Peyer's patch (tissue), 4 donors: ENCODE data around the gene CCDC88A. TPM values are rescaled to one million over a fixed set of nuclear protein-coding genes. Genes with fewer than 3 reads are reported as not detected.

Experiments
- DNase-seq, 3 donors: peaks; one replicate each; pipeline ENCODE4 v3.0.0-alpha.2; 2017 to 2019
- H3K27ac ChIP-seq, 4 donors: fragments of 200-600 bp; sonication (generic); one replicate each; pipeline ENCODE4 v1.5.1; 2016 to 2019
- H3K27me3 ChIP-seq, 2 donors: fragments of 200-600 bp; sonication (generic); one replicate each; pipeline ENCODE4 v1.5.1; 2019
- H3K36me3 ChIP-seq, 3 donors: fragments of 200-600 bp; sonication (generic); one replicate each; pipeline ENCODE4 v1.5.1; 2016 to 2019
- H3K4me1 ChIP-seq, 4 donors: fragments of 200-600 bp; sonication (generic); one replicate each; pipeline ENCODE4 v1.5.1; 2016 to 2019
- H3K4me3 ChIP-seq, 4 donors: fragments of 200-600 bp; sonication (generic); 1 replicate in 3 of 4; 2 replicates in 1 of 4; pipeline ENCODE4 v1.5.1; 2016 to 2019; ENCODE audit warnings: mild to moderate bottlenecking in 1 of 4
- H3K9me3 ChIP-seq, 4 donors: fragments of 200-600 bp; sonication (generic); one replicate each; pipeline ENCODE4 v1.5.1; 2016 to 2019; ENCODE audit warnings: mild to moderate bottlenecking in 1 of 4
- CTCF ChIP-seq, 6 experiments: fragments of 450-650 bp in 4 of 6; fragments of 200-600 bp in 2 of 6; sonication (generic) in 1 of 6; IDR thresholded peaks; one replicate each; pipeline ENCODE4 v1.5.1; 2017 to 2019; ENCODE audit warnings: antibody characterized with exemption in 6 of 6, mild to moderate bottlenecking in 3 of 6, moderate library complexity in 1 of 6
- POLR2A ChIP-seq, 2 donors: fragments of 450-650 bp; IDR thresholded peaks; one replicate each; pipeline ENCODE4 v1.5.1; 2017; ENCODE audit warnings: antibody characterized with exemption in 2 of 2, mild to moderate bottlenecking in 2 of 2, moderate library complexity in 2 of 2
- total RNA-seq, 4 donors: library from RNA; depleted of rRNA; stranded (reverse); fragments of >200 nt; gene quantifications; one replicate each; pipeline ENCODE4 v1.1.0, GENCODE V29; 2016

The CCDC88A gene, protein sequence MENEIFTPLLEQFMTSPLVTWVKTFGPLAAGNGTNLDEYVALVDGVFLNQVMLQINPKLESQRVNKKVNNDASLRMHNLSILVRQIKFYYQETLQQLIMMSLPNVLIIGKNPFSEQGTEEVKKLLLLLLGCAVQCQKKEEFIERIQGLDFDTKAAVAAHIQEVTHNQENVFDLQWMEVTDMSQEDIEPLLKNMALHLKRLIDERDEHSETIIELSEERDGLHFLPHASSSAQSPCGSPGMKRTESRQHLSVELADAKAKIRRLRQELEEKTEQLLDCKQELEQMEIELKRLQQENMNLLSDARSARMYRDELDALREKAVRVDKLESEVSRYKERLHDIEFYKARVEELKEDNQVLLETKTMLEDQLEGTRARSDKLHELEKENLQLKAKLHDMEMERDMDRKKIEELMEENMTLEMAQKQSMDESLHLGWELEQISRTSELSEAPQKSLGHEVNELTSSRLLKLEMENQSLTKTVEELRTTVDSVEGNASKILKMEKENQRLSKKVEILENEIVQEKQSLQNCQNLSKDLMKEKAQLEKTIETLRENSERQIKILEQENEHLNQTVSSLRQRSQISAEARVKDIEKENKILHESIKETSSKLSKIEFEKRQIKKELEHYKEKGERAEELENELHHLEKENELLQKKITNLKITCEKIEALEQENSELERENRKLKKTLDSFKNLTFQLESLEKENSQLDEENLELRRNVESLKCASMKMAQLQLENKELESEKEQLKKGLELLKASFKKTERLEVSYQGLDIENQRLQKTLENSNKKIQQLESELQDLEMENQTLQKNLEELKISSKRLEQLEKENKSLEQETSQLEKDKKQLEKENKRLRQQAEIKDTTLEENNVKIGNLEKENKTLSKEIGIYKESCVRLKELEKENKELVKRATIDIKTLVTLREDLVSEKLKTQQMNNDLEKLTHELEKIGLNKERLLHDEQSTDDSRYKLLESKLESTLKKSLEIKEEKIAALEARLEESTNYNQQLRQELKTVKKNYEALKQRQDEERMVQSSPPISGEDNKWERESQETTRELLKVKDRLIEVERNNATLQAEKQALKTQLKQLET (N-terminal part only)
- total RNA-seq, result 10 to 100 TPM in 3 of 4 donors, 1 to 10 TPM in 1; 7.7 to 95.7 (median 16.9) TPM

DNA sequence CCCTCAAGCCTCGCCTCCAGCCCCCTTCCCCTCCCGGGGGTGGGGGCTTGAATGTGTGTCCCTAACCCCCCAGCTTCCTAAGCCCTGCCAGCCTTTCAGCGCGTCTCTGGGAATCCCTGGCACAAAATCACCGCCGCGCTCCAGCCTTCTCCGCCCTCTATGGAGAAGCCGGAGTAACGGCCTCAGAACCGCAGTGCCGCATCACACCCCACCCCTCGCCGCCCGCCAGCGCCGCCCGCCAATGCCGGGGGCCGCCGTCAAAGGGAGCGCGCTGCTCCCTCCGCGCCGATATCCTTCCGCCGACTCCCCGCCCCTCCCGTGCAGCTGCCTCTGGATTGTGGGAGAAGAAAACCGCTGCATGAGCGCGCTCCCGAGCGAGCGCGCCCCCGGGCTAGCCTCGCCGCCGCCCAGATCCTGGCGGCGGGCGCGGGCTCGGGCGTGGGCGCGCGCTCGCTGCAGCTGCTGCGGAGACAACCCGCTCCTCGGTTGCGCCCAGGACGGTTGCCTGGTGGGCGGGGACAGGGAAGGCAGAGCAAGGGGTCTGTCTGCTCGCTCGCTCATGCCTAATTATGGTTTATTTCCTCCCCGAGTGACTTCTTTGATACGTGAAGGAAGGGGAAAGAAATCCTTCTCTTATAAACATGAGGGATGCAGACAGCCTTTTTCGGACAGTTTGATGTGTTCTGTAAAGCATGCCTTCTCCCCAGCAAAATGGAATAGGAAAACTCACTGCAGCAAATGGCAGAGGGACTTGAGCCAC, at the start of gene CCDC88A:
CCDC88A (minus strand) TSS at position 178 of the 760 bp plus-strand sequence. CDS start 777 bp downstream, outside the sequence.
- Histone ChIP-seq H3K27me3 (no peaks in the 10 kb centered on the region), H3K36me3 (no peaks in the 10 kb centered on the region), H3K4me3 (peak within 1 kb of the TSS; percentile 54 to 79 (median 66)), H3K9me3 (no peaks in the 10 kb centered on the region), H3K4me1 (peaks cover 0 to 6% (median 3%) of the 10 kb centered on the region in 4 donors), H3K27ac (peak within 1 kb of the TSS; percentile 85 to 89 (median 86))
- peak; percentile 77 to 94 (median 87) for DNase-seq
- peak in 2 of 6 experiments; percentile 9 to 16 for TF ChIP-seq CTCF (IDR thresholded peaks at IDR 0.05)
- peak in 1 of 2 donors; percentile 47 for TF ChIP-seq POLR2A (IDR thresholded peaks at IDR 0.05)

DNA sequence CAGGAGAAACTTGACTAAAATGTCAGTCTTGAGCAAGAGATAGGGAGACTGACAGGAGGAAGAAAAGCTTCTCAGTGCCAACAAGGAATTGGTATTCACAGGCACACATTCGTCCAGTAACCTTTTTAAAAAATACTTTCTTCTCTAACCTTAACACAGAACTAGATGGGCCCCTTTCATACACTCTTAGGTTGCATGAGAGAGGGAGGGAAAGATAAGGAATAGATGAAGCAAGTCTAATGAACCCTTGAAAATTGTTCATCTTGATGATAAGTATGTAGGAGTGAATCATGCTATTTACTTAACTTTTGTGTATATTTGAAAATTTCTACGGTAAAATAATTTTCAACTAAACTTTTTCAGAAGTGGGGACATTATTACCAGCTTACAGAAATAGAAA, 42.0 kb upstream of the CCDC88A start:
- H3K4me1 ChIP-seq, result no peaks in the 10 kb centered on the region
- no peak overlapping the region for H3K4me3 ChIP-seq
- DNase-seq, result no peak
- no peak overlapping the region for H3K27ac ChIP-seq
- no peaks in the 10 kb centered on the region for H3K27me3 ChIP-seq
- TF ChIP-seq CTCF (IDR thresholded peaks at IDR 0.05) (no peak), POLR2A (IDR thresholded peaks at IDR 0.05) (no peak)
- no peaks in the 10 kb centered on the region for H3K36me3 ChIP-seq
- no peaks in the 10 kb centered on the region for H3K9me3 ChIP-seq

GRCh38 chr2:55460562-55460961, 40.9 kb upstream of the CCDC88A start:
- H3K4me1 ChIP-seq, result no peaks in the 10 kb centered on the region
- no peak for DNase-seq
- no peaks in the 10 kb centered on the region for H3K27me3 ChIP-seq
- no peaks in the 10 kb centered on the region for H3K36me3 ChIP-seq
- no peak overlapping the region for H3K27ac ChIP-seq
- no peaks in the 10 kb centered on the region for H3K9me3 ChIP-seq
- no peak for TF ChIP-seq POLR2A (IDR thresholded peaks at IDR 0.05)
- TF ChIP-seq CTCF (IDR thresholded peaks at IDR 0.05), result no peak
- H3K4me3 ChIP-seq, result no peak overlapping the region

- Histone ChIP-seq H3K9me3 (no peaks in the 10 kb centered on the region), H3K4me3 (no peak overlapping the region), H3K27me3 (no peaks in the 10 kb centered on the region), H3K36me3 (no peaks in the 10 kb centered on the region), H3K27ac (no peak overlapping the region), H3K4me1 (no peaks in the 10 kb centered on the region)
- TF ChIP-seq CTCF (IDR thresholded peaks at IDR 0.05) (no peak), POLR2A (IDR thresholded peaks at IDR 0.05) (no peak)
- DNase-seq, result no peak
Observed at GRCh38 chr2:55459714-55460274, 40.1 kb upstream of the CCDC88A start.
